OCI-LY1 (cell line): ENCODE measurements around the gene TMEM178B.

Experiments used
- EZH2 ChIP-seq: fragments of 200-600 bp; sonication (generic), shearing (Covaris generic); IDR thresholded peaks from 2 replicates; pipeline ENCODE4 v1.8.0; 2017; ENCODE audit warnings: borderline replicate concordance, mixed run types, mild to moderate bottlenecking, antibody characterized with exemption, low read length, moderate library complexity, mixed read lengths
- TF ChIP-seq, protein P1 (sequence below): fragments of 200-600 bp; sonication (generic), shearing (Covaris generic); IDR thresholded peaks from 2 replicates; pipeline ENCODE4 v1.5.1; 2017; ENCODE audit warnings: mild to moderate bottlenecking, antibody characterized with exemption, low read length, moderate library complexity, mixed read lengths

DNA sequence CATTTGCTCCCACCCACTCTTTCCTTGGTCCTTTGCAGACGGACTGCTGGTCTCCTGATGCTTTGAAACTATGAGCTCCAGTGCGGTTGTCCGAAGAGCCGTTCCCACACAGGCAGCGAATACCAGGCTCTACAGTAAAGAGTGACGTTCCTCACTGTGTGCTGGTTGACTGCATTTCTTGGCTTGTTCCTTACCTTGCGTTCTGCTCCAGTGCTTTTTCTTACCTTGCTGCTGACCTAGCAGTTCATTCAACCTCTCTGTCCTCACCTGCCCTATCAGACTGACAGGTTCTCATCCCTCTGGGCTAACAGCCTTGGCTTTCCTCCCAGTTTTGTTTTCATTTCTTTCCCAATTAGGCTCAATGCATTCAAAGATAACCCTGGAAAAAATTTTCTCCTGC lies 214.8 kb downstream of the TMEM178B start:
- TF ChIP-seq EZH2: no peak
- TF ChIP-seq, protein P1, sequence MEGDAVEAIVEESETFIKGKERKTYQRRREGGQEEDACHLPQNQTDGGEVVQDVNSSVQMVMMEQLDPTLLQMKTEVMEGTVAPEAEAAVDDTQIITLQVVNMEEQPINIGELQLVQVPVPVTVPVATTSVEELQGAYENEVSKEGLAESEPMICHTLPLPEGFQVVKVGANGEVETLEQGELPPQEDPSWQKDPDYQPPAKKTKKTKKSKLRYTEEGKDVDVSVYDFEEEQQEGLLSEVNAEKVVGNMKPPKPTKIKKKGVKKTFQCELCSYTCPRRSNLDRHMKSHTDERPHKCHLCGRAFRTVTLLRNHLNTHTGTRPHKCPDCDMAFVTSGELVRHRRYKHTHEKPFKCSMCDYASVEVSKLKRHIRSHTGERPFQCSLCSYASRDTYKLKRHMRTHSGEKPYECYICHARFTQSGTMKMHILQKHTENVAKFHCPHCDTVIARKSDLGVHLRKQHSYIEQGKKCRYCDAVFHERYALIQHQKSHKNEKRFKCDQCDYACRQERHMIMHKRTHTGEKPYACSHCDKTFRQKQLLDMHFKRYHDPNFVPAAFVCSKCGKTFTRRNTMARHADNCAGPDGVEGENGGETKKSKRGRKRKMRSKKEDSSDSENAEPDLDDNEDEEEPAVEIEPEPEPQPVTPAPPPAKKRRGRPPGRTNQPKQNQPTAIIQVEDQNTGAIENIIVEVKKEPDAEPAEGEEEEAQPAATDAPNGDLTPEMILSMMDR: no peak
